Measurements from ENCODE around the gene RAP1A. TPM values are rescaled to one million over a fixed set of nuclear protein-coding genes. Genes with fewer than 3 reads are reported as not detected.
"Not testable (repeated sequence)": the region's sequence is repeated elsewhere in the genome, so short reads cannot be mapped to it uniquely, and the experiment has no call there.

RAP1A gene
- polyA plus RNA-seq, 3 donors from 2014 or later = 45.6 to 67.3 (median 61.1) TPM

DNA sequence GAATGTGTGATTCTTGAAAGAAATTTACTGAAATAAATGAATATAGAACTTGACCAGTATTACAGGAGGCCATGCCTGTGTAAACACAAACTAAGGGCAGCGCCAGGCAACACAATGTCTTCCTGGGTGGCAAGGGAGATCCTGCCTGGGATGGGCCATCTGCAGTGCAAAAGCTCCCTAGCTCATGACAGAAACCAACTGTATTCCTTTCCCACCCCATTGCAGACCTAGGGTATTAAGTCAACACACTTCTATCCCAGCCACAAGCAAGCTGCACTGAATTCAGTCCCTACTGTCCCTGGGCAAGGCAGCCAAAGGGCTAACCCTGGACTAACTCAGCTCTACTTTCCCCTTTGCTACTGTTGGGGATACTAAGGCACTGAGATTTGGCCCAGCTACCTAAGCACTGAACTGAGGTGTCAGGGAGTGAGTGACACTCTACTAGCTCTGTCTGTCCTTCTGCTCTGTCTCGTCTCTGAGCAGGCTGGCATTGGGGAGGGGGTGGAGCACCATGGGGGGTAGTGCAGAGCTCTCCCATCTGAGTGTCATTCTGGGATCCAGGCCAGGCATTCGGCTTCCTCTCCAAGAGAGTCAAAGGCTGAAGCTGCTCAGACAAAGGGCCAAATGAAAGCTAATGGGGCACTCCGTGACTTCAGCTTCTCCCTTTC, 117.1 kb downstream of the RAP1A start:
- DNase-seq = no peak
- Mint-ChIP-seq H3K9me3 (no peaks in the 10 kb centered on the region), H3K27me3 (ENCODE audit: low read depth in 3 of 3) (peaks cover 18 to 23% (median 23%) of the 10 kb centered on the region in 3 donors), H3K27ac (no peak overlapping the region), H3K4me1 (peaks cover 21 to 24% of the 10 kb centered on the region in 2 donors), H3K4me3 (peak overlapping the region in 1 of 5 donors; percentile 3), H3K36me3 (no peaks in the 10 kb centered on the region)

GRCh38 chr1:111737216-111738132, 117.9 kb downstream of the RAP1A start:
- Mint-ChIP-seq H3K4me3 (peak overlapping the region; percentile 76 to 90 (median 81)), H3K9me3 (no peaks in the 10 kb centered on the region), H3K27ac (peak overlapping the region in 2 of 6 donors; percentile 1 to 72), H3K27me3 (ENCODE audit: low read depth in 3 of 3) (peaks cover 18 to 29% (median 28%) of the 10 kb centered on the region in 3 donors), H3K4me1 (peaks cover 21 to 24% of the 10 kb centered on the region in 2 donors), H3K36me3 (no peaks in the 10 kb centered on the region)
- no peak for DNase-seq

GRCh38 chr1:111738133-111738435, 118.5 kb downstream of the RAP1A start:
- peaks cover 21 to 24% of the 10 kb centered on the region in 2 donors for H3K4me1 Mint-ChIP-seq
- no peaks in the 10 kb centered on the region for H3K36me3 Mint-ChIP-seq
- H3K4me3 Mint-ChIP-seq = peak overlapping the region; percentile 76 to 90 (median 81)
- no peaks in the 10 kb centered on the region for H3K9me3 Mint-ChIP-seq
- H3K27ac Mint-ChIP-seq = peak overlapping the region in 2 of 6 donors; percentile 1 to 72
- DNase-seq = no peak
- peaks cover 18 to 29% (median 28%) of the 10 kb centered on the region in 3 donors for H3K27me3 Mint-ChIP-seq (ENCODE audit: low read depth in 3 of 3)

GRCh38 chr1:111738436-111739193, 119.0 kb downstream of the RAP1A start:
- Mint-ChIP-seq H3K27me3 (ENCODE audit: low read depth in 3 of 3) (peaks cover 18 to 29% (median 28%) of the 10 kb centered on the region in 3 donors), H3K36me3 (no peaks in the 10 kb centered on the region), H3K9me3 (no peaks in the 10 kb centered on the region), H3K27ac (peak overlapping the region in 2 of 6 donors; percentile 64 to 69), H3K4me3 (peak overlapping the region; percentile 83 to 91 (median 87)), H3K4me1 (peaks cover 21 to 24% of the 10 kb centered on the region in 2 donors)
- DNase-seq = peak; percentile 29 to 45 (median 35)

- Mint-ChIP-seq H3K4me1 (peaks cover 21 to 24% of the 10 kb centered on the region in 2 donors), H3K36me3 (no peaks in the 10 kb centered on the region), H3K27me3 (ENCODE audit: low read depth in 3 of 3) (peaks cover 17 to 29% (median 28%) of the 10 kb centered on the region in 3 donors), H3K4me3 (peak within 1 kb of the TSS; percentile 83 to 91 (median 87)), H3K27ac (peak within 1 kb of the TSS in 4 of 6 donors; percentile 56 to 69 (median 62)), H3K9me3 (no peaks in the 10 kb centered on the region)
- DNase-seq = peak; percentile 61 to 65 (median 64)
These were observed 119.8 kb downstream of the RAP1A start, which contains the start of gene INKA2 for GRCh38 chr1:111739194-111739924. INKA2 (minus strand) TSS chr1:111739395; CDS start chr1:111739242, 153 bp downstream.

DNA sequence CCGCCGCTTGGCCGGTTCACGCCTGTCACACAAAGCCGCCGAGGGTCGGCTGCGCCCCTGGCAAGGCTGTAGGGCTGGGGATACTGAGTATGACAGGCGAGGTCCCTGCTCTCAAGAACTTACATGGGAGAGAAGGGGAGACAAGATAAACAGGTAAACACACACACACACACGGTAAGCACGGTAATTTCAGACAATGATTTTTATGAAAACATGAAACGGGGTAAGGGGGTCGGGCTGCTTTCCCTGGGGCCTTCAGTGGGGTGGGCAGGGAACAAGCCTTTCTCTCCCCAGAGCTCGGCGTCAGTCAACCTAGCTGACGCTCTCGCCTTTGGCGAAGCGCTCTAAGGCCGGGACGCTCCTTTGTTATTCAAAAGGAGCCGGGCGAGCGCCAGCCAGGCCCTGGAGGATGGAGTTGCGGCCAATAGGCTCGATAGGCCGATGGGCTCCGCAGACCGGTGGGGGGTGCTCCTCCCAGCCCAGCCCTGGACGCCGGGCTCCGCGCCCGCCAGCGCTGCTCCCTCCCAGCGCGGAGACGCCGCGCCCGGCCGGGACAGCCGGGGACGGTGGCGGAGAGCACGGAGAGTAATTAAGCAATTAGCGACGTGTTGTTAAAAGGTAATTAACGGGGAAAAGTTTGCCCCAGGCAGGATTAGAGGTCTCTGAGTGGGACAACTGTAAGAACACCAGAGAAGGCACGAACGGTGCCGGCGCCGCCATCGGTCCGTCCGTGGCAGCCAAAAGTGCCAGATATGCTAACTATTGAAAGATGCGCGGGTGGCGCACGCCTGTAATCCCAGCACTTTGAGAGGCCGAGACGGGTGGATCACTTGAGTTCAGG, 120.6 kb downstream of the RAP1A start:
- no peaks in the 10 kb centered on the region for H3K36me3 Mint-ChIP-seq
- peaks cover 17 to 32% (median 28%) of the 10 kb centered on the region in 3 donors for H3K27me3 Mint-ChIP-seq (ENCODE audit: low read depth in 3 of 3)
- peak overlapping the region; percentile 82 to 91 (median 86) for H3K4me3 Mint-ChIP-seq
- H3K27ac Mint-ChIP-seq = peak overlapping the region in 3 of 6 donors; percentile 56 to 67 (median 61)
- peaks cover 21 to 24% of the 10 kb centered on the region in 2 donors for H3K4me1 Mint-ChIP-seq
- no peaks in the 10 kb centered on the region for H3K9me3 Mint-ChIP-seq
- peak in 2 of 3 donors; percentile 20 to 28 for DNase-seq

DNA sequence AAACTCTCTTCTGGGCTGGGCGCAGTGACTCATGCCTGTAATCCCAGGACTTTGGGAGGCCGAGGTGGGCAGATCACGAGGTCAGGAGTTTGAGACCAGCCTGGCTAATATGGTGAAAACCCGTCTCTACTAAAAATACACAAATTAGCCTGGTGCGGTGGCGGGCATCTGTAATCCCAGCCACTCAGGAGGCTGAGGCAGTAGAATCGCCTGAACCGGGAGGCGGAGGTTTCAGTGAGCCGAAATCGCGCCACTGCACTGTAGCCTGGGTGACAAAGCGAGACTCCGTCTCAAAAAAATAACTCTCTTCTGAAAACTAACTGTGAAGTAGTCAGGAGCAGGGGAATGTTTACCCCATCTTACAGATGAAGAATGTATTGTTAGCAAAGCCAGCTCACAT, 122.7 kb downstream of the RAP1A start:
- H3K36me3 Mint-ChIP-seq, H3K27ac Mint-ChIP-seq, DNase-seq, H3K4me3 Mint-ChIP-seq, H3K9me3 Mint-ChIP-seq: not testable (repeated sequence)
- Mint-ChIP-seq H3K4me1 (peaks cover 21 to 24% of the 10 kb centered on the region in 2 donors), H3K27me3 (ENCODE audit: low read depth in 3 of 3) (peaks cover 14 to 32% (median 21%) of the 10 kb centered on the region in 3 donors)

- Mint-ChIP-seq H3K9me3 (no peaks in the 10 kb centered on the region), H3K4me3 (no peak overlapping the region), H3K27me3 (ENCODE audit: low read depth in 3 of 3) (peaks cover 8 to 28% (median 16%) of the 10 kb centered on the region in 3 donors), H3K4me1 (peaks cover 16 to 17% of the 10 kb centered on the region in 2 donors), H3K27ac (no peak overlapping the region), H3K36me3 (no peaks in the 10 kb centered on the region)
- DNase-seq = no peak
These were observed 123.5 kb downstream of the RAP1A start for GRCh38 chr1:111742938-111743549.

DNA sequence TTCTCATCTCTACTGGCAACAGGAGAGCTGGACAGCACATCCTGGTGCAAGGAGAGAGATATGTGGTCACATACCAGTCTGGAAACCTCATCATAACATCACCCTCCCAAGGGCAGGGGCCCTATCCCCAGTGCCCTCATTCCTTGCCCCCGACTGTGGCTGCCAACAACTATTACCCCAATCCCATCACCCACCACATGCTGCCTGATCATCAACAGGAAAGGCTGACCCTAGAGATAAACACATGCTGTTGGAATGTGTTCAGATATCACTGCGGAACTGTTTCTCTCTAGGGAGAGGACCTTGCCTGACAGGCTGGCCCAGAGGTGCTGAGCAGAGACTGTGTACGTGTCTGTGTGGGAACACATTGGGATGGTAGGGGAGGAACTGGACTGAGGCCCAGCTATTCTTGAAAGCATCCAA, 124.1 kb downstream of the RAP1A start:
- Mint-ChIP-seq H3K27ac (no peak overlapping the region), H3K9me3 (no peaks in the 10 kb centered on the region), H3K4me3 (no peak overlapping the region), H3K4me1 (peaks cover 11 to 15% of the 10 kb centered on the region in 2 donors), H3K27me3 (ENCODE audit: low read depth in 3 of 3) (peaks cover 7 to 26% (median 14%) of the 10 kb centered on the region in 3 donors), H3K36me3 (no peaks in the 10 kb centered on the region)
- no peak for DNase-seq

DNA sequence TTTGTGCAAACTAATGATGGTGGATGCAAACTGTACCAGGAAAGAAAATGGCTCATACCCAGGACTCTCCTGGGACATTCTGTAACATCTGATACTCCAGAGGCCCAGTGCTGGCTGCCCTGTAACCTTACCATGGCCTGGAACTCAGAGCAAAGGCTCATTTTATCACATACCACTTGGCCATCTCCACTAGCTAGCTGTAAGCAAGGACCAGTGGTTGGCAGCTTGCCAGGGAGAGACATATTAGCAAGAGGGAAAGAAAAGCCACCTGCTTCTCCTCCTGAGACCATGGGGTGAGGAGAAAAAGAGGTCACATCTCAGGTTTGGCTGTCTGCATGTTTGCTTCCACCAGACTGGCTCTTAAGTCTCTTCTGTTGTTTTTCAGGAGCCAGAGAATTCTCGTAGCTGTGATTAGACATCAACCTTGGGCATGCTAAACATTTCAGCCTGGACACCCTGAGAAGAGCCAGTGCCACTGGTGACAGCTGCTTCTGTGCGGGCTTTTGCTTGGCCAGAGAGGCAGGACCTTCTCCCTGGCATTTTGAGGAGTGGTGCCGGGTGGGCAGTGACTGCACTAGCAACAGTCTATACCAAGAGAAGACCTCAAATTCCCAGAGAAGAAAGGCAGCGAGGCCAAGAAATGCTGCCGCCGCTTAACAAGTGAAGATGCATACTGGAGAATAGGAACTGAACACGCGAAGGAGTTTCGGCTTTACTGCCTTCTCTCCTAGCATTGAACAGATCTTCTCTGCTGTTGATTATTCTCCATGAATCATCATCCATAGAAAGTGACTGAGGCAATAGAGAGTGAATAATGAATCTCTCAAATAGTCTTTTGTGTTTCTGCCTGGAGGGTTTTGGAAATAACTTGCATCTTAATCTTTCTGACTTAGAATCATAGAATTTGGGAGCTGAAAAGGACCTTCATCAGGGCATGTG, 126.4 kb downstream of the RAP1A start:
- no peaks in the 10 kb centered on the region for H3K9me3 Mint-ChIP-seq
- DNase-seq = no peak
- peaks cover 0 to 3% of the 10 kb centered on the region in 2 donors for H3K4me1 Mint-ChIP-seq
- no peaks in the 10 kb centered on the region for H3K36me3 Mint-ChIP-seq
- H3K27ac Mint-ChIP-seq = no peak overlapping the region
- H3K27me3 Mint-ChIP-seq (ENCODE audit: low read depth in 3 of 3) = peaks cover 4 to 14% (median 8%) of the 10 kb centered on the region in 3 donors
- no peak overlapping the region for H3K4me3 Mint-ChIP-seq

GRCh38 chr1:111746614-111746999, 127.0 kb downstream of the RAP1A start:
- peaks cover 0 to 2% of the 10 kb centered on the region in 2 donors for H3K4me1 Mint-ChIP-seq
- no peak overlapping the region for H3K27ac Mint-ChIP-seq
- H3K4me3 Mint-ChIP-seq = no peak overlapping the region
- no peaks in the 10 kb centered on the region for H3K36me3 Mint-ChIP-seq
- peaks cover 3 to 9% (median 5%) of the 10 kb centered on the region in 3 donors for H3K27me3 Mint-ChIP-seq (ENCODE audit: low read depth in 3 of 3)
- no peak for DNase-seq
- H3K9me3 Mint-ChIP-seq = no peaks in the 10 kb centered on the region
